Glomerular endothelial cell (primary cell): ENCODE measurements around the gene PAGR1. TPM values are rescaled to one million over a fixed set of nuclear protein-coding genes. Genes with fewer than 3 reads are reported as not detected.
"Not testable (repeated sequence)": the region's sequence is repeated elsewhere in the genome, so short reads cannot be mapped to it uniquely, and the experiment has no call there.

Experiments used
- DNase-seq: peaks from one replicate; pipeline ENCODE4 v3.0.0-alpha.2; 2011; ENCODE audit warnings: low read depth, low spot score; ENCODE audit errors: extremely low read depth
- total RNA-seq: library from RNA; depleted of rRNA; stranded (reverse); fragments of >200 nt; gene quantifications from 2 replicates; pipeline ENCODE4 v1.2.3, GENCODE V29; 2015

The PAGR1 gene
- total RNA-seq, result 12.8 and 33.7 TPM in 2 replicates

- DNase-seq, result peak; percentile 95
These were observed at the start of gene PAGR1 for GRCh38 chr16:29815793-29816693. Gene PAGR1 (plus strand): TSS chr16:29816152. CDS start chr16:29816526, 374 bp downstream.

- DNase-seq, result no peak
These were observed 49.4 kb upstream of the PAGR1 start for GRCh38 chr16:29766571-29766970.

DNA sequence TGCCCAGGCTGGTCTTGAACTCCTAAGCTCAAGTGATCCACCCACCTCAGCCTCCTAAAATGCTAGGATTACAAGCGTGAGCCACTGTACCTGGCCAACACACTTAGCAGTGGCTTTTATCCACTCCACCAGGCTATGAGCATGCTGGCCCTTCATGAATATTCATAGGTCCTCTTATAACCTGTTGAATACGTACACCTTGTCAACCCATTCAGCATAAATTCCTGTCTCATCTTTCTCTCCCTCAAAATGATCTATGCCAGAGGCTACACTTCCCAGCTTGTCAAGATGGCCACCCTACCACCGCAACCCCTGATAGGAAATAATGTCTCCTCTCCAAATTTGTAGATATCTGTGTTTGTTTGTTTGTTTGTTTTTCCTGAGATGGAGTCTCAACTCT lies 48.9 kb upstream of the PAGR1 start:
- DNase-seq, result no peak

DNA sequence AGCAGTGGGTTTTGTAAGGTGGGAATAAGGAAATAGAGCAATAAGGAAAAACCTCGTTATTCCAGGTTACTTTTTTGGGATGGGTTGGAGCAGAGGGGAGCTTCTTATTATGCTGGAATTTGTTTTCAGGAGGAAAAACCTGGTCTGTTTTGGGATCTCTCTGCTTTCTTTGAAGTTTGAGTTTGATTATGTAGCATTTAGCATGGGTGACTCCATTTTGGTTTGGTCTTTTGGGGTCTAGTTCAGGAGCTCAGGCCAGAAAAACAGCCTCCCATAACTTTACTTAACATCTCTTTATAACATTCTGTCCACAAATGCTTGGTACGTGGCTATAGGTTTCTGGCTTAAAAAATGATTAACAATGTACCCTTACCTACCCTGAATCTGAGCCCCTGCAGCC lies 46.4 kb upstream of the PAGR1 start:
- DNase-seq, result no peak

DNA sequence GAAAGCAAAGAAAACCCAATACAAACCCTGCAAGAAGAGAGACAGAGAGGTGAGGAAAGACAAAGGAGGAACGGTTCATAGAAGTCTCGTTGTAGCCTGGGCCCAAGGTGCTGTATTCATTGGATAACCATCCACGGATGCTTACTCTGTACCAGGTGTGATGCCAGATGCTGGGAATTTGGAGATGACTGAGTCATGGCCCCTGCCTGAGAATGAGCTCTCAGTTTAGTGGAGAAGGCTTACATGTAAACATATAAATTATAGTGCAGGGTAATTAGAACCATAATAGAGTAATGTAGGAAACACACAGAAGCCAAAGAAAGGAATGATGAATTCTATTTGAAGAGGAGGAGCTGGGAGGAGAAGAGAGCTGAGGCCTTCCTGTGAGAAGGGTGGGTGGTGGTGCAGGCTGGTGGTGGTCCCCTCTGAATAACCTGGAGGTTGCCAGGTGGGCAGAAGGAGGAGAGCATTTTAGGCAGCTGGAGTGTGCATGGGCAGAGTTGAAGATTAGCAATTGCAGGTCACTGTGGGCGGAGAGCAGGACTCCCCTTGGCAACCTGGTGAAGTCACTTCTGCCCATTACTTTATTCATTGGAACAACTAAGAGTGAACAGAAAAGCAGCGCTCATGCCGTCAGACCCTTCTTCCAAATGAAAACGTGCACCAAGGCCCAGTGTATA lies 45.6 kb upstream of the PAGR1 start:
- DNase-seq, result no peak

DNA sequence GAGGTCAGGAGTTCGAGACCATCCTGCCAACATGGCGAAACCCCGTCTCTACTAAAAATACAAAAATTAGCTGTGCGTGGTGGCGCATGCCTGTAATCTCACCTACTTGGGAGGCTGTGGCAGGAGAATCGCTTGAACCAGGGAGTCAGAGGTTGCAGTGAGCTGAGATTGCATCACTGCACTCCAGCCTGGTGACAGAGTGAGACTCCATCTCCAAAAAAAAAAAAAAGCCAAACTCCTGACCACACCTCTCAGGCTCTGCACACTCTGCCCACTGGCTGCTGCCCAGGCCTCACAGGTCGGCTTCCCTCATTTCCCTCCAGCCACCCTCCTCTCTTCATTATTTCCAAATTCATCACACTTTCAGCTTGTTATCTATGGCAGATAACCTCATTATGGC lies 43.6 kb upstream of the PAGR1 start:
- not testable (repeated sequence) for DNase-seq

- no peak for DNase-seq
These were observed 41.2 kb upstream of the PAGR1 start for GRCh38 chr16:29774730-29775129.

DNA sequence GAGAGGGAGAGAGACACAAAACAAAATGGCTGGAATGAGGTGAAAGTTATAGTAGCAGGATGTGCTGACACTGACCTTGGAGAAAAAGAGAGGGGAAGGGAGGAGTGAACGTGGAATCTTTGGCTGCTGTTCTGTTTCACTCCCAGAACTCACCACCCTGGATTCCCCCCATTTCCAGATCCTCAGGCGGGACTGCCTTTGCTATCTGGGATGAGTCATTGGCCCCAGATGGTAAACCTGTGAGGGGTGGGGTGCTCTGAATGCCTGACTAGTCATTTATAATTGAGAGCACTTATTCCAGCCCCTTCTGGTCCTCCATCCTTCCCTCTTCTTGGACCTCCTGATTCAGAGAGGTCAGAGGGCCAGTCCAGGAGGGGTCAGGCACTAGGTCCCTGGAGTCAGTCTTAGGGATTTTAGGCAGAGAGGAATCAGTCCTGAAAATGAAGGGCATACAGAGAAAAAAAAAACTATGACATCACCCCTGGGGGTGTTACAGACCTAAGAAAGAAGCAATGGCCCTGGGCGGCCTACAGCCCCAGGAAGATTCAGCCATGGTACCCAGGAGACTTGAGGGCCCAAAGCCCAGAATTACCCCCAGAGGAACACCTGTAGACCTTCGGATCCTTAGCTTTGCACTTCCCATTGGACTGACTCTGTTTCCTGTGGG lies 40.1 kb upstream of the PAGR1 start:
- no peak for DNase-seq

- no peak for DNase-seq
These were observed 38.2 kb upstream of the PAGR1 start, which contains the start of gene ZG16 for GRCh38 chr16:29777576-29778350. Gene ZG16 (plus strand): TSS chr16:29778256. CDS start chr16:29779267, 1,011 bp downstream.

- DNase-seq, result no peak
These were observed 36.5 kb upstream of the PAGR1 start for GRCh38 chr16:29779474-29779873.

DNA sequence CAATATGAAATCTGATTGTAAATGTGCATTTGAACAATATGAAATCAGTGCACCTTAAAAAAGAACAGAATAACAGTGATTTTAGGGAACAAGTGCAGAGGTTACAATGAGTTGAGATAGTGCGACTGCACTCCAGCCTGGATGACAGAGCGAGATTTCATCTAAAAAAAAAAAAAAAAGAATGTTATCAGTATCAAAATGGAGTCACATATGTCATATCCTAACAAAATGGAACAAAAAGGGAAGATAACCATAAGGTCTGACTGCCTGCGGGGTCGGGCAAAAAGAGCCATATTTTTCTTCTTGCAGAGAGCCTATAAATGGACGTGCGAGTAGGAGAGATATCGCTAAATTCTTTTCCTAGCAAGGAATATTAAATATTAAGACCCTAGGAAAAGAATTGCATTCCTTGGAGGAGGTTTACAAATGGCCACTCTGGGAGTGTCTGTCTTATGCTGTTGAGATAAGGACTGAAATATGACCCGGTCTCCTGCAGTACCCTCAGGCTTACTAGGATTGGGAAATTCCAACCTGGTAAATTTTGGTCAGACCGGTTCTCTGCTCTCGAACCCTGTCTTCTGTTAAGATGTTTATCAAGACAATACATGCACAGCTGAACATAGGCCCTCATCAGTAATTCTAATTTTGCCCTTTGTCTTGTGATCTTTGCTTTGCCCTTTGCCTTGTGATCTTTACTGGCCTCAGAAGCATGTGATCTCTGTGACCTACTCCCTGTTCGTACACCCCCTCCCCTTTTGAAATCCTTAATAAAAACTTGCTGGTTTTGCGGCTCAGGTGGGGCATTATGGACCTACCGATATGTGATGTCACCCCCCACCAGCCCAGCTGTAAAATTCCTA lies 32.6 kb upstream of the PAGR1 start:
- DNase-seq, result not testable (repeated sequence)

GRCh38 chr16:29784157-29784556 lies 31.8 kb upstream of the PAGR1 start:
- no peak for DNase-seq

DNA sequence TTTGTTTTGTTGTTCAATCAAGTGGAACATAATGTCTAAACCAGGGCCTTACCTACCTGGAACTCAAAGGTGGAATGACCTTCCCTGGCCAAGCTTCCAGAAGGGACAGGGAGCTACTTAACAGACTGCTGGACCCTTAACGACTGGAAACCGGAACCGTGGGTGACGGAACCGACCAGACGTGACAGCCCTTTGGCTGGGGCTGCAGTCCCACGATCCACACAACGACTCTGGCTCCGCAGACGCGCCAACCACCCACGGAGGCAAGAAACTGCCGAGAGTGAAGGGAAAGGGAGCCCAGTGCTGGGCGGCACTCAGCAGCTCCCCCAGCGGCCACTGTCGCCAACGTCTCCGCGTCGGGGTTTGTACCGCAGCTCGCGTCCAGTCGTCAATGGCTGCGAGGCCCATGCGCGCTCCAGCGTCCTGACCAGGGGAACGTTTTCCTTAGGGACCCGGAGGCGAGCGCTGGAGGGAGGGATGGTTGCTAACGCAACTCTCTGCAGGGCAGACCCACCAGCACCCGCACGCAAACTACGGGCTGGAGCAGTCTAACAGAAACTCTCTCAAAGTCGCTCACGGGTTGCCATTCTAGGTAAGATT lies 31.0 kb upstream of the PAGR1 start:
- no peak for DNase-seq

- DNase-seq, result not testable (repeated sequence)
These were observed 28.8 kb upstream of the PAGR1 start for GRCh38 chr16:29787155-29787554.

- DNase-seq, result no peak
These were observed 26.2 kb upstream of the PAGR1 start for GRCh38 chr16:29789775-29790182.

- peak; percentile 87 for DNase-seq
These were observed 25.6 kb upstream of the PAGR1 start, which contains the start of gene KIF22 for GRCh38 chr16:29790183-29790948. Gene KIF22 (plus strand): TSS chr16:29790751. CDS start chr16:29790760, 9 bp downstream.

DNA sequence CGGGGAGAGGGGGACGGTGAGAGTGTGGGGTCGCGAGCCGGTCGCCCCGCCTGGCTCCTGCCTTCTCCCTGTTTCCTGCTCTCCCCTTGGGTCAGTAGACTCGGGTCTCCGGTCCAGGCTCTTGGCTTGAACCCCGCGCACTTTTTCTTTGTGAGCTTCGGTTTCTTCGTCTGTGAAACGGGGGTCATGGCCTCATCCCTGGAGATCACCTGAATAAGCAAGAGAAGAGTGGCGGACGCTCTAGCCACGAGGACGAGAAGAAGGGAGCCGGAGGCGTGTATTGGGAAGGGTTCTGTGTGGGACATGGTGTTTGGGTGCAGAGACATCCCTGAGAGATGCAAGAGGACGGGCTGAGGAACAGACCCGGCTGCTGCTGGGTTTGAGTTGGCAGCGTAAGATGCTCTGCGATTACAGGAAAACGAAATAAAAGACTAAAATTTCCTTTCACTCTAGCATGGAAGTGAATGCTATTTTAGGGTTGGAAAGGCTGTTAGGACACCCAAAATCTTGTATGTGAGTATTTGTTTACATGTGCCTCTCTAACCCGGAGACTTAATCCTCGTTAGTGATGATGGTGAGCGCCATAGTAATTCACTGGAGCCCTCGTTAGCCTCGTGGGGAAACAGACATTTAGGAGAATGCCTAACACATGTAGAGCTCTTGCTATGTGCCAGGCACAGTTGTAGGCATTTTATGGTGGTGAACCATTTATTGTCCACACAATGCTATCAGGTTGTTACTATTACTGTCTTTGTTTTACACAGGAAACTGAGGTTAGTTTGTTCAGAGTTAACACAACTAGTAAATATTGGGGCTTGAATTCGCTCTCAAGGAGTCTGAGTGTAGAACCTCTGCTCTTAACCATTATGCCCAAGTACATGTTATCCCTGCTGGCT lies 24.8 kb upstream of the PAGR1 start:
- no peak for DNase-seq
